ENCODE results near the gene CCDC102A. TPM values are rescaled to one million over a fixed set of nuclear protein-coding genes. Genes with fewer than 3 reads are reported as not detected.
A peak's percentile ranks its signal among the peaks of the same experiment; 100 is the strongest.

CCDC102A gene
- total RNA-seq, 1 experiment from 2014 or later, result 10.5 TPM

- in situ Hi-C loops (cut with HindIII; ENCODE audit: low pct_unique_long_range_greater_than_20kb, low sequenced_read_pairs), result no loop called here
- peak; percentile 78 for DNase-seq (ENCODE audit: low read depth, low spot score)
These were observed 74.0 kb downstream of the CCDC102A start, which contains the start of gene POLR2C for GRCh38 chr16:57462209-57462977. Gene POLR2C, plus strand, starts transcription at chr16:57462679. Its CDS starts 46 bp downstream, at chr16:57462725.

Other genes with a start within 250 kb of the CCDC102A start
- not detected in 2 replicates for gene CCL22, start 177.8 kb downstream of the CCDC102A start, total RNA-seq (2014; rRNA removed; shearing (Covaris generic))
- 5.0 and 5.2 TPM in 2 replicates for gene CX3CL1, start 164.1 kb downstream of the CCDC102A start, total RNA-seq (2014; rRNA removed; shearing (Covaris generic))
- gene CCL17, start 131.8 kb downstream of the CCDC102A start, total RNA-seq (2014; rRNA removed; shearing (Covaris generic)), result 1.8 and 2.1 TPM in 2 replicates
- 81.6 and 82.3 TPM in 2 replicates for gene CIAPIN1, start 89.2 kb downstream of the CCDC102A start, total RNA-seq (2014; rRNA removed; shearing (Covaris generic))
- gene COQ9, start 89.1 kb downstream of the CCDC102A start, total RNA-seq (2014; rRNA removed; shearing (Covaris generic)), result 67.7 and 70.7 TPM in 2 replicates
- gene POLR2C, start 73.9 kb downstream of the CCDC102A start, total RNA-seq (2014; rRNA removed; shearing (Covaris generic)), result 79.8 and 107 TPM in 2 replicates
- gene DOK4, start 50.1 kb downstream of the CCDC102A start, total RNA-seq (2014; rRNA removed; shearing (Covaris generic)), result 2.5 and 3.6 TPM in 2 replicates
- not detected in 2 replicates for gene ADGRG5, start 6.1 kb upstream of the CCDC102A start, total RNA-seq (2014; rRNA removed; shearing (Covaris generic))
- gene ADGRG1, start 92.1 kb upstream of the CCDC102A start, total RNA-seq (2014; rRNA removed; shearing (Covaris generic)), result 14.4 and 17.3 TPM in 2 replicates
- gene ADGRG3, start 131.7 kb upstream of the CCDC102A start, total RNA-seq (2014; rRNA removed; shearing (Covaris generic)), result not detected in 2 replicates
- gene DRC7, start 158.2 kb upstream of the CCDC102A start, total RNA-seq (2014; rRNA removed; shearing (Covaris generic)), result not detected in 2 replicates
- gene KATNB1, start 199.2 kb upstream of the CCDC102A start, total RNA-seq (2014; rRNA removed; shearing (Covaris generic)), result 19.3 and 20.2 TPM in 2 replicates